Activated T-cell treated with anti-CD3 and anti-CD28 coated beads, Interleukin-2, amount 50 U/mL, for 1 hour (primary cell): ENCODE measurements around the gene CPT1B.

ENCODE experiments used
- DNase-seq: peaks from one replicate; pipeline ENCODE4 v3.0.0-alpha.2; 2020

CPT1B gene

GRCh38 chr22:50584106-50585096 lies 6.2 kb upstream of the CPT1B start:
- no peak for DNase-seq

- no peak for DNase-seq
Measured at GRCh38 chr22:50583294-50583861, 5.2 kb upstream of the CPT1B start.

DNA sequence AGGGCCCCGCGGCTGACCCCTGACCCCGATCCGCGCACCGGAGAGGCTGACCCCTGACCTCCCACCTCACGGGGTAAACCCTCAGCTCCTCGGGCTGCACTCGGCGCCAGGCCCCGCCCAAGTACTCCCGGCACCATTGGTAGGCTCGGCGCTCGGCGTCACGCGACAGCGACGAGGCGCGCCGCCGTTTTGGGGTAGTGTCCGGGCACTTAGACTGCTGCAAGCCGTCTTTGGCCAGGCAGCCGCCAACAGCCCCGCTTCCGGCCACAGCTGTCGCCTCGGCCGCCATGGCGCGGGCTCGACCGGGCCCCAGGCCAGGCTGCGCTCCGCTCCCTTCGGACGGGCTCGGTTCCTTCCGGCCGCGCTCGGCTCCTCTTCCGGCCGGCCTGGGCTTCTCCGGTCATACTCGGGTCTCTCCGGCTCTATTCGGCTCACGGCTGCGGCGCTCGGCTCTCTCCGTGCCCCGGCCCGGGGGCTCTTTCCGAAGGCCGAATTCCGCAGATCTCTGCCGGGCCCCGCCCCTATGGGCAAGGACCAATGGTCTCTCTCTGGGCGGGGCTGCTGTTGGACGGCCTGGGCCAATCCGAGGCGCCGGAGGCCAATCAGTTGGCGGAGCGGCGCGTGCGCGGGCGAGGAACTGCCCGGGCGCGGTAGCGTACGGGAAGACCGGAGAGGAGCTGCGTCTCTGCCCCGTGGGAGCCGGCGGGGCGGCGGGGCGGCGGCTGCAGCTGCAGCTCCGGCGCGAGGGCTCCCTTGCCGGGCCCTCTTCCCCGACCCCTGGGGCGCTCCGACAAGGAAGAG lies 4.5 kb upstream of the CPT1B start, which contains the start of gene CHKB:
Gene CHKB, minus strand, starts transcription at position 357 of the 801 bp plus-strand sequence. Its CDS starts 68 bp downstream, at position 289.
- peak; percentile 97 for DNase-seq

DNA sequence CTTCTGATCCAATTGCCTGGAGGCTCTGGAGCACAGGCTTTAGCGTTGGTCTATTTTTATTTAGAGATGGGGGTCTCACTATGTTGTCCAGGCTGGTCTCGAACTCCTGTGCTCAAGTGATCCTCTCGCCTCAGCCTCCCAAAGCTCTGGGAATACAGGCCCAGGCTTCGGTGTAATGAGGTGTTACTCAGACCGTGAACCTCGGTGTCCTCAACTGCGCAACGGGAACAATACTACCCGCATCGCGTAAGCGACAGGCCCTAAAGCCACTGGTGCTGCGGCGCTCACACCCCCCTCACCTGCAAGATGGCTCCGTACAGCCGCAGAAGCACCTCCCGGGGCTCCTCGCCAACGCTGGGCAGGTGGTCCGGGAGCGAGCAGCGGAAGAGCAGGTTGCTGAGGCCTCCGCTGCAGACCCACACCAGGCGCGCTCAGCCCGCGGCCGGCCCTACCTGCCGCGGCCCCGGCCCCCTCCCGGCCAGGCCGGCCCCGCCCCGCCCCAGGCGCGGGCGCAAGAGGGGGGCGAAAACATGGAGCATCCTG lies 3.8 kb upstream of the CPT1B start:
- no peak for DNase-seq

GRCh38 chr22:50581031-50581949 lies 3.1 kb upstream of the CPT1B start:
- no peak for DNase-seq

- no peak for DNase-seq
Measured at GRCh38 chr22:50579752-50580151, 1.5 kb upstream of the CPT1B start.

GRCh38 chr22:50578776-50579310 lies 616 bp upstream of the CPT1B start:
- no peak for DNase-seq

GRCh38 chr22:50577697-50577986 lies 585 bp downstream of the CPT1B start:
- no peak for DNase-seq

- DNase-seq, result no peak
Measured at GRCh38 chr22:50576806-50577696, 1.2 kb downstream of the CPT1B start.

DNA sequence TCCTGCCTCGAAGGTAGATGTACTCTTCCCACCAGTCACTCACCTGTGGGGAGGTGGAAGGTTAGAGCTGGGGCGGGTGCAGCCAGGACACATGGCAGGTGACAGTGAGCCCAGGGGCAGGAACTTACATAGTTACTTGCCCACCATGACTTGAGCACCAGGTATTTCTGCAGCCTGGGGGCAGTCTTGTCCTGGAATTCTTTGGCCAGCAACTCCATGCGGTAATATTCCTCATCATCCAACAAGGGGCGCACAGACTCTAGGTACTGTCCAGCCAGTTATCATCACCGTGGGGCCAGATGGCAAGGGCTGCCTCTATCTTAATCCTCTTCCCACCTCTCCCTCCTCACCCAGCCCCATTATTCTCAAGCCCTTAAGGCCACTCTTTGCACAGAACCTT lies 2.2 kb downstream of the CPT1B start:
- DNase-seq, result no peak

DNA sequence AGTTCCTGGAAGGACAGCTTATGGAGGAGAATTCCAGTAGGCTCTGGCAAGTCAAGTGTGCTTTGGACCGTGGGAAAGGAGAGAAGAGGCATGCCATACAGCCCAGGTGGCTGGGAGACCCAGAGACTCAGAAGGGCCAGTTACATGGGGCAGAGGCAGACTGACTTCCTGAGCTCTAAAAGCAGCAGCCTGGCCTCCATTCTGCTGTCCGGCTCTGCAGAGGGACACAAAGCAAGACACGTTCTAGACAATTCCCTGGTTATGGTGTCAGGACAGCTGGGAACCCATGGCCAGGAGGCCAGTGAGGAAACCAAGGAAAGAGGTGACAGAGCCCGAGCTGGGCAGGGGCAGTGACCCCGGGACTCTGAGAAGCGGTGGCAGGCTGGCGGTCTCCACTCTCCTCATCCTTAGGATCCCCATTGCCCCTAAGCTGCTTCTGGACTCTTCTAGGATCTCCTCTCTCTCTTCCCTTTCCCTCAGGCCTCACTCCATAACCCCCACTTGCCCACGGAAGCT lies 2.7 kb downstream of the CPT1B start:
- no peak for DNase-seq

DNA sequence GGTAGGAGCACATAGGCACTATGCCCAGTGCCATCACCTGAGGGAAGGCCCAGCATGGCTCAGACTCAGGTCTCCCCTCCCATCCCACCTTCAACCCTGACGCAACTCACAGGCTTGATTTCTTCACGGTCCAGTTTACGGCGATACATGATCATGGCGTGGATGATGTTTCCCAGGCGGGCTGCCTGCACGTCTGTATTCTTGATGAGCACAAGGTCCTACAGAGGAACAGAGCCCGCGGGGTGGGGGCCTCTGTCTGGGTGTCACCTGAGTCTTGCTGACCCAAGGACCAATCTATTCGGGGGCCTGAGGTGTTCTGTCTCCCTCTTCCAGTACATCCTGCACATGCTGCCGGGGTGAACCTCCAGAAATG lies 3.9 kb downstream of the CPT1B start:
- no peak for DNase-seq

DNA sequence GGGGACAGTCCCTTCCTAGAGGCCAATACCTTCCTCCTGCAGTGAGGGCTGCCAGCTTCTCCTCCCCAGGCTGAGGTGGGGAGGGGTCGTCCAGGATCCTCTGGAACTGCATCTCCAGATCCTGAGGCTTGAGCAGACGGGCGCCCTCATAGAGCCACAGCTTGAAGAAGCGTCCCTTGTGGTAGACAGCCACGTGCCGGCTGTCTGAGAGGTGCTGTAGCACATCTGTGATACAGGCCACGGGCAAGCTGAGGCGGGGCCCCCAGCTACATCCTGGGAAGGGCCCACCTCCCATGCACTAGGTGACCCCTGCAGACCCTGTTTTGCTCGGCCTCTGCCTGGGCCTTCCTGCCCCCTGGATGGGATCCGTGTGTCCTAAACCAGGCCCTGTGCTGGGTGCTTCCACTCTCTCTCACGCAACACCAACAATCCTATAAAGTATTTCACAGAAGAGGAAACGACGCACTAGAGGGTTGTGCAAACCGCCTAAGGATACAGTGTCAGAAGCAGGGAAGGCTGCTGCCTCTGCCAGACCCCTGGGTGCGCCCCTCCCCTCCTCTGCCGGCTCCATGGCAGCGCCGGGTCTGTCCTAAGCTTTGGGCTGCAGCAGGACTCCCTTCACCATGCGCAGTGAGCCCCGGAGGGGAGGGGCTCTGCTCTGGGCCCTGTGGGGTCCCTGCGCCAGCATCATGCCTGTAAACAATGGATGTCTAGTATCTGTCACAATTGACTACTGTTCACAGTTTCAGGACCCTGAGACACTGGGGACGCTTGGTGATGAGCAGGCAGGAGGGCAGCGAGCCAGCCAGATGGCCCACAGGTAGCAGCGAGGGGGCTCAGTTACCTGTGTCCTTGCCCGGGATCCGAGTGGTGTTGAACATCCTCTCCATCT lies 4.5 kb downstream of the CPT1B start:
- no peak for DNase-seq

GRCh38 chr22:50572965-50573364 lies 5.3 kb downstream of the CPT1B start:
- no peak for DNase-seq

DNA sequence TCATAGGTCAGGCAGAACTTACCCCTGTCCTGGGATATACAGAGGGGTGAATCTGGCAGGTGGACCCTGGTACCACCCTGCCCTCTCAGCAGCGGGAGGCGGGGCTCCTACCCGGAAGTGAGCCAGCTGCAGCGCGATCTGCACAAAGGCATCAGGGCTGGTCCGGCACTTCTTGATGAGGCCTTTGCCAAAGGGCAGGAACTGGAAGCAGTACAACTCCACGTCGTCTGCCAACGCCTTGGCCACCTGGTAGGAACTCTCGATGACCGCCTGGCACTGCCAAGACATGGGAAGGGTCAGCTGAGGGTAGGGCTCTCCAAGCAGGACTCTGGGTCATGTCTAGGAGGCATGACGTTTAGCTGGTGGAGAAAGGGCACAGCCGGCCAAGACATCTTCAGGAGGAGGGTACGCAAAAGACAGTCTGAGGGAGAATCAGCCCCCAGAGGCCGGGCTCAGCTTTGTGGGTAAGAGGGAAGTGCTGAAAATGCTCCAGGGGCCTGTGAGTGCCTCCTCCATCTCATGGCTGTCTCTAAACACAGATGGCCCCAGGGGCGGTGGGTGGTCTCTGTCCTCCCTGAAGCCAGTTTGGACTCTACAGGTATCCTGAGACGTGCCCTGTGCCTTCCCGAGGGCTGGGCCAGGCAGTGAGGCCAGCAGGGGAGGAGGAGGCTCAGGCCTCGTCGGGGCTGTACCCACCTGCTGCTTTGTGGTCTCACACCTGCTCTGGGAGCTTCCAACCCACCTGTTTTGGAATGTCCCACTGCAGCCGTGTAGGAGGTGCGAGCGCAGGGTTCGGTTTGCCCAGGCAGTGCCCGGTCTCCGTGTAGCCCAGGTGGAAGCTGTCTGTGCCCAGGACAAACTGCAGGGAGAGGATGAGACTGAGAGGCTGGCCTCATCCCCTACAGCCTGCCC lies 6.7 kb downstream of the CPT1B start:
- no peak for DNase-seq

GRCh38 chr22:50570861-50571260 lies 7.4 kb downstream of the CPT1B start:
- no peak for DNase-seq

GRCh38 chr22:50569896-50570535 lies 8.2 kb downstream of the CPT1B start:
- DNase-seq, result no peak

DNA sequence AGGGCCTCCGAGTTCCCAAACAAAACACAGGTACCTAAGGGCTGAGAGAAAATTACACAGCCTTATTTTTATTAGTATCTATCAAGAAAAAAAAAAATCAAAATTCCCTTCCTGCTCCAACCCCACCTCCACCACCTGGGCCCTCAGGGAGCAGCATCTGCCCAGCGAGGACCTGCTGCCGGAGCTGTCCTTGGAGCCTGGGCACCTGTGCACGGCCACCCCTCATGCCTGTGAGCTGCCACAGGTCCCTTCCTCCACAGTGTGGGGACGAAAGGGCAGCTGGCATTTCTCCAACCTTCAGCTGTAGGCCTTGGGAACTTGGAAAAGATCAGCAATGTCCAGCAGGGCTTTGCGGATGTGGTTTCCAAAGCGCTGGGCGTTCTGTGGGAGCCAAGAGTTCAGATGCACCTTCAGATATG lies 9.2 kb downstream of the CPT1B start:
- DNase-seq, result no peak
